GDM1 (cell line): ENCODE data around the gene LDB3.

Experiments
- DNase-seq: peaks from one replicate; lab custom pipeline; 2025; lab: John Stamatoyannopoulos, UW

LDB3 gene

GRCh38 chr10:86651021-86651471 is 17.3 kb upstream of the LDB3 start:
- DNase-seq, result no peak

DNA sequence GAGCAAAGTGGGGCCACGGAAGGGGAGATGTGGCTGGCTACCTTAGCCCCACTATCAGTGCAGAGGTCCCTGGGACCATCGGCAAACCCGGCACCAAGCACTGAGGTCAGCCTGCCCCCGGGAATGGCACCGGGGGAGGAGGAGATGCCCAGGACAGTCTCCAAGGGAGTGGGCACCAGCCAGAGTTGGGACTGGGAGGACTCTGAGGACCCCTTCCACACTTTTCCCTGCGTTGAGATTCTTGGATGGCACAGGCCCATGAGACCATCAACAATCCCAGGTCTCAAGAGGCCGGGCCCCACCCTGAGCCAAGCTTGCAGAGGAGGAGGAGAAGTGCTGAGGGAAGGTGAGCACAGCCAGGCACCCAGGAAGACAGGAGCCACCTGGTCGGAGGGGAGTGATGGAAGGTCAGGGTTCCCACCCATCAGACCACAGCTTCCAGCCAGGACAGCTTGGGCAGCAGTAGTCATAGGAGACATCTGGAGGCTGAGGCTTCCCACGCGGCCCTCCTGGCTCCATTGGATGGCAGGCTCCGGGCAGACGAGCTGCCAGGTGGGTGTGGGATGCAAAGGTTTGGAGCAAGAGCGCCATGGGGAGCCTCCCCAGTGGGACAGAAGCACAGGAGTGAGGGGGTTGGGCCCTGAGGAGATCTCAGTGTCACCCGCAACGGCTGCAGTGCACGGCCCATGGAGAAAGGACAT is 16.5 kb upstream of the LDB3 start:
- DNase-seq, result no peak

DNA sequence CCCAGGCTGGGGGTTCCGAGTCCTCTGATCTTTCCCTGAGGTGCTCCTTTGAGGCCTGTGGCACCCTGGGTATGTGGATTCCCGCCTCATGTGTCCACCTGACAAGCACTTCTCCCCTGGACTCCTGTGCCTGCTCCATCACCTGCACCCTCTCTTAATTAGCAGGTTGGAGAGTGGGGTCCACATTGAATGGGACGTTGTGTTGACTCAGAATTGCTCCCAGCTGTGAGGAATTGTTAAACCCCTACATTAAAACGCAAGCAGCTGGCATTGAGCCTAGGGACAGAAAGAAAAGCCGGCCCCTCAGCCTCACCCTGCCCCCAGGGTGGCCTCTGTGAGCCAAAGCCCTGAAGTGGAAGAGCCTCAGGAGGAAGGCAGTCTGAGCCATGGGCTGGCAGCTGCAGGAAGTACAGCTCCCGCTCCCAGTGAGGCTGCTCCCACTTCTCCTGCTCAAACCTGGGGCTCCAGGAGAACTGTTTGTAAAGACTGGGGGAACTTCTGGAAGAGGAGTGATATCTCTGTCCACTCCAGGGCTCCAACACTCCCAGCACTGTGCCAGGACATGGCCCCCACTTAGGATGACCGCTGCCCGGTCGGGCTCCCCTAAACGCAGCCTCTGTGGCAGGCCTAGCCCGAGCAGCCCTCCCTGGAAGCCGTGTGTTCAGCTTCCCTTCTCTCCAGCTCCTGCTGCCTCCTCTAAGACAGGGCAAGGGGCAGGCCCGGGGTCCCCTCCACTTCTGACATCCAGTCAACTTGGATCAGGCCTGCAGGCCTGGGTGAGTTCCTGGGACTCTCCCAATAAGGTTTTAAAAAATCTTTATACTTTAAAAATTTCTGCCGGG is 15.7 kb upstream of the LDB3 start:
- no peak for DNase-seq

DNA sequence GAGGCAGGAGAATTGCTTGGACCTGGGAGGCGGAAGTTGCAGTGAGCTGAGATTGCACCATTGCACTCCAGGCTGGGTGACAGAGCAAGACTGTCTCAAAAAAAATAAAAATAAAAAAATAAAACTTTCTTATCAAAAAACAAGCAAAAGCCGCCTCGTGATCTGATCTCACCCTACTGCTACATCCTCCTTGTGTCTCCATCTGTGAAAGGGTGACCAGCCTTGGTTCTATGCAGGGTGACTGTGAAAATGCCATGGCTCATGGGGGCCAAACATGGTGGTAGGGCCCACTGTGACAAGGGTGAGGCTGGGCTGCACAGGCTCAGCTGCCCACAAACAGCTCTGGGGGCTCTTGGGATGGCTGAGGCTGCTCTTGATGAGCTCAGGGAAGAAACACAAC is 14.9 kb upstream of the LDB3 start:
- DNase-seq, result no peak

- no peak for DNase-seq
Measured at GRCh38 chr10:86653987-86654386, 14.3 kb upstream of the LDB3 start.

DNA sequence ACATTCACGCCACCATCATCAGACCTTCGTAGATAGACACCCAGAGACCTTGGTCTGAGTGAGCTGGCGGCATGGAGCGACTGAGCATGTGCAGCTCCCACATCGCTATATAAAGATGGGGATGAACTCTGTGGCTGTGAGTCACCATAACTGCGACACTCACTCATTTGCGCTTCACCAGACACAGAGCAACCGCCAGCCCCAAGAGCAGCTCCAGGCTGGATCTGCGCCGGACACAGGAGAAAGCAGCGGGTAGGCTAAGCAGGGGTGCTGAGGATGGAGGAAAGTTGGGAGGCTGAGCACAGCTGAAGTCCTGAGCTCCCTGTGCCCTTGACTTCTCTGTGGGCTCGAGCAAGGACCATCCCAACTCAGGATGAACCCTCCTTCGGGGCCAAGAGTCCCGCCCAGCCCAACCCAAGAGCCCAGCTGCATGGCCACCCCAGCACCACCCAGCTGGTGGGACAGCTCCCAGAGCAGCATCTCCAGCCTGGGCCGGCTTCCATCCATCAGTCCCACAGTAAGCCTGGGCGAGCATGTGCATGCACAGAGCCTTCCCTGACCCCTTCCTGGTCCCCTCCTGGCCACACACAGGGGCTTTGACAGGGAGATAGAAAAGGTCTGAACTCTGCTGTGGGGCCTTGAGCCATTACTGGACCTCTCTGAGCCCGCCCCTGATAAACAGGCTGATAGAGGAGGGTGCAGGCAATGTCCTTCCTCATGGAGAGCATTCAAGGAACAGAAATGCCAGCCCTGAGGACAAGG is 13.7 kb upstream of the LDB3 start, which contains the start of gene OPN4:
TSS of gene OPN4 (plus strand) at position 137 of the 762 bp plus-strand sequence. CDS start at position 374, 237 bp downstream.
- no peak for DNase-seq

GRCh38 chr10:86655173-86655540 is 13.2 kb upstream of the LDB3 start:
- no peak for DNase-seq

GRCh38 chr10:86655596-86655995 is 12.7 kb upstream of the LDB3 start:
- DNase-seq, result no peak

DNA sequence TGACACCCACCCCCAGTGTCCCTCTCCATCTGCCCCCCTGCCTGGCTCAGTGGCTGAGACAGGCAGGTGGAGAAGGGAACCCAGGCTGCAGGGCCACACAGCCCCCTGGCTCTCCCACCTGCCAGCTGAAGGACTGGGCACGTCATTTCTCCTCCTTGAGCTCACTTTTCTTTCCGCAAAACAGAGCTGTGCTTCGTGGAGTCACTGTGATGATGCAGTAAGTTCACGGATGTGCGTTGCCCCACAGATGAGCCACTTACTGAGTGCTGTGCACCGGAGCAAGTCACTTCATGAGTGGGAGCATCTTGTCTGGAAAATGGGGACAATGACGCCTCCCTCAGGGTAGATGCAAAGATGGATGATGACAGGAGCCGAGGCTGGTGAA is 11.3 kb upstream of the LDB3 start:
- DNase-seq, result no peak

GRCh38 chr10:86657396-86658011 is 10.8 kb upstream of the LDB3 start:
- DNase-seq, result no peak

DNA sequence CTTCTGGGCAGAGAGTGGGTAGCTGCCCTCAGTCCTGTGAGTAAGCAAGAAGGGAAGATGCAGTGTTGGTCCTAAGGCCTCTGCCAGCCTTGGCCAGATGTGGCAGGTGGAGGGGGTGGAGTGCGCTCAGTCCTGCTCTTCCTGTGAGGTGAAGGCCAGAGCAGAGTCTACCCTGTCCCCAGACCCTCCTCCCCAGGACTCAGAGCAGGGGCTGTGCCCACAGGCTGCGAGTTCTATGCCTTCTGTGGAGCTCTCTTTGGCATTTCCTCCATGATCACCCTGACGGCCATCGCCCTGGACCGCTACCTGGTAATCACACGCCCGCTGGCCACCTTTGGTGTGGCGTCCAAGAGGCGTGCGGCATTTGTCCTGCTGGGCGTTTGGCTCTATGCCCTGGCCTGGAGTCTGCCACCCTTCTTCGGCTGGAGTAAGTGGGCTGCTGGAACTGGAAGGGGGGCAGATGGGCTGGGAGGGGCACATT is 10.0 kb upstream of the LDB3 start:
- no peak for DNase-seq

- DNase-seq, result no peak
Measured at GRCh38 chr10:86658751-86659150, 9.6 kb upstream of the LDB3 start.

- no peak for DNase-seq
Measured at GRCh38 chr10:86659161-86659691, 9.1 kb upstream of the LDB3 start.

DNA sequence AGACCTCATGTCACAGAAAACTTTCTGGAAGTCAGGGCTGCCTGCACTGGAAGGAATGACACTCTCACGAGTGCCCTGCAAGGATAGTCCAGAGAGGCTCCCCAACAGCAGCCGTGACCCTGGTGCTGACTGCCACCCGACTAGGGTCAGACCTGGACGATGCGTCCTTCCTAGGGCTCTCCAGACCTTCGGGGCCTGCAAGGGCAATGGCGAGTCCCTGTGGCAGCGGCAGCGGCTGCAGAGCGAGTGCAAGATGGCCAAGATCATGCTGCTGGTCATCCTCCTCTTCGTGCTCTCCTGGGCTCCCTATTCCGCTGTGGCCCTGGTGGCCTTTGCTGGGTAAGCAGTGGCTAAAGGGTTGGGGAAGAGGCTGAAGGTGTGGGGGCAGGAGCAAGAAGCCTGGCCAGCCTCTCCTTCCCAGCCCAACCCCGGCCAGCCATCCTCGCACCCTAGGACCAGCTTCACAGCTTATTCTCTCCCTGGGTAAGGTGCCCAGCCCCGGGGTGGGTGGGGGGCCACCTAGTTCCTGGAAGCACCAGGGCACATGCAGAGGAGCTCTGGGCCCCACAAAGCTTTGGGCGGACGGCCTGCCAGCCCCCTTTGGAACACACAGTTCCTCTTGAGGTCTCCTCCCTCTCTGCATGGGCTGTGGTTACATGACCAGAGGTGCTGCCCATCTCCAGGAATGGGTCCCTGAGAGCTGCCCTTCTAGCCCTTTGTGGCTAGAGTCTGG is 8.4 kb upstream of the LDB3 start:
- DNase-seq, result no peak

GRCh38 chr10:86661161-86662025 is 6.9 kb upstream of the LDB3 start:
- DNase-seq, result no peak

- DNase-seq, result no peak
Measured at GRCh38 chr10:86662186-86663045, 5.9 kb upstream of the LDB3 start.

DNA sequence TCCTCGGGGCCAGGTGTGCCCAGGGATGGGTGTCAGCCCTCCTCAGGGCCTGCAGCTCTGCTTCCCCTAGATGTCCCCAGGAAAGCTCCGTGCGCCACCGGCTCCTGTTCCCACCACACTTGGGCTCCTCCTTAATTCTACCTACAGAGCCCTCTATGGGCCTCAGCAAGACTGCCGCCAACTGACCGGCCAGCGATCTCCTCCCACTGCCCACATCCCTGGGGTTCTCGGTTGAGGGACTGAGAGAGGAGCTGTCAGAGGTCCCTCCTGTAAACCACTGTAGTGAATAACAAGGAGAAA is 5.3 kb upstream of the LDB3 start:
- DNase-seq, result no peak

DNA sequence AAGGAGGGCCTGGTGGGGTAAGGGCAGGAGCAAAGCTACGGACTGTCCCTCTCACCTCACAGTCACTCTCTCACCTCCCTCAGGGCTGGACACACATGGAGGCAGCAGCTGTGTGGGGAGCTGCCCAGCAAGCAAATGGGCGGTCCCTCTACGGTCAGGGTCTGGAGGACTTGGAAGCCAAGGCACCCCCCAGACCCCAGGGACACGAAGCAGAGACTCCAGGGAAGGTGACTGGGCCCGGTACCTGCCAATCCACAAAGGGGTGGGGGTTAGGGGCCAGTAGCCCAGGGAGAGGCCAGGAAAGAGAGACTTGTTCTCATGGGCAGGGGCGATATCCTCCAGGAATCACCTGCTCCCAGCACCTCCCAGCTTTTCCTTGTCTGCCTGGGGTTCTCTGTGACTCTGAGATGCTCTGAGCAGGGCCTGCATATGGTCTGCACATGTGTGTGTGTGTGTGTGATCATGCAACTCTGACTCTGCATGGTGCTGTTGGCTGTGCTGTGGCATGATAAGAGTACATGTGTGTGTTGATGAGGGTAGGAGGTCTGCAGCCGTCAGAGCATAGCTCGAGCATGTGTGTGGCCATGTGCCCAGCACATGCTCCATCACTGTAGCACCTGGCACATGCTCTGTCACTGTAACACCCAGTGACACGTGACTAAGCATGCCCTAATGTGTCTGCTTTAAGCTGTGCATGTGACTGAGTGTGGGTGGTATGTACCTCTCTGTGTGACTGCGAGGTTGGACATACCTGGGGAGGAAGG is 4.6 kb upstream of the LDB3 start:
- no peak for DNase-seq
